GM23338 (cell line): ENCODE measurements around the gene TMCO4. TPM values are rescaled to one million over a fixed set of nuclear protein-coding genes. Genes with fewer than 3 reads are reported as not detected.
A peak's percentile ranks its signal among the peaks of the same experiment; 100 is the strongest.

ENCODE experiments used
- ATAC-seq: fragments of 200-7000 bp; cut with Tn5 transposase; 3 replicates; pipeline ENCODE4 v1.9.1; 2020
- DNase-seq: peaks from one replicate; pipeline ENCODE4 v3.0.0-alpha.2; 2015; ENCODE audit warnings: low spot score
- H2AFZ ChIP-seq: fragments of 200-600 bp; sonication (generic); 2 replicates; pipeline ENCODE4 v1.8.0; 2016; ENCODE audit warnings: antibody characterized with exemption, mild to moderate bottlenecking, moderate library complexity
- H3F3A ChIP-seq: fragments of 200-600 bp; sonication (generic); replicated peaks from 2 replicates; pipeline ENCODE4 v1.8.0; 2017; ENCODE audit warnings: antibody characterized with exemption, mixed run types, low read depth
- H3K27ac ChIP-seq: fragments of 200-600 bp; sonication (generic); 2 replicates; pipeline ENCODE4 v1.6.1; 2016; ENCODE audit warnings: low read depth
- H3K27me3 ChIP-seq: fragments of 200-600 bp; sonication (generic); 2 replicates; pipeline ENCODE4 v1.8.0; 2016; ENCODE audit warnings: mild to moderate bottlenecking, mixed run types, moderate library complexity; ENCODE audit not compliant: insufficient read depth
- H3K36me3 ChIP-seq: fragments of 200-600 bp; sonication (generic); 2 replicates; pipeline ENCODE4 v1.8.0; 2016; ENCODE audit warnings: mild to moderate bottlenecking; ENCODE audit not compliant: insufficient read depth
- H3K4me1 ChIP-seq: fragments of 200-600 bp; sonication (generic); 2 replicates; pipeline ENCODE4 v1.8.0; 2016; ENCODE audit warnings: mild to moderate bottlenecking, moderate library complexity; ENCODE audit not compliant: insufficient read depth
- H3K4me2 ChIP-seq: fragments of 200-600 bp; sonication (generic); 2 replicates; pipeline ENCODE4 v1.7.1; 2017; ENCODE audit warnings: mixed run types
- H3K4me3 ChIP-seq: fragments of 200-600 bp; sonication (generic); 2 replicates; pipeline ENCODE4 v1.6.1; 2016; ENCODE audit warnings: mixed run types
- H3K79me2 ChIP-seq: fragments of 200-600 bp; sonication (generic); replicated peaks from 2 replicates; pipeline ENCODE4 v1.8.0; 2017; ENCODE audit warnings: mild to moderate bottlenecking; ENCODE audit not compliant: insufficient read depth
- H3K9me2 ChIP-seq: fragments of 200-600 bp; sonication (generic); 2 replicates; pipeline ENCODE4 v1.8.0; 2017; ENCODE audit not compliant: insufficient read depth
- H4K20me1 ChIP-seq: fragments of 200-600 bp; sonication (generic); replicated peaks from 2 replicates; pipeline ENCODE4 v1.8.0; 2017; ENCODE audit warnings: mild to moderate bottlenecking; ENCODE audit not compliant: insufficient read depth
- H3K27ac Mint-ChIP-seq: 2 replicates; pipeline ENCODE4 v1.8.0; 2020; ENCODE audit warnings: inconsistent platforms, mild to moderate bottlenecking, moderate library complexity, mixed read lengths
- H3K27me3 Mint-ChIP-seq: 3 replicates; pipeline ENCODE4 v1.8.0; 2022; ENCODE audit warnings: low read depth, mild to moderate bottlenecking, moderate library complexity, mixed read lengths, inconsistent platforms; ENCODE audit not compliant: insufficient read depth, poor library complexity
- H3K36me3 Mint-ChIP-seq: 3 replicates; pipeline ENCODE4 v1.8.0; 2021; ENCODE audit warnings: low read depth, mild to moderate bottlenecking, inconsistent platforms, moderate library complexity, mixed read lengths
- H3K4me1 Mint-ChIP-seq: 3 replicates; pipeline ENCODE4 v1.8.0; 2020; ENCODE audit warnings: mild to moderate bottlenecking, inconsistent platforms, mixed read lengths
- H3K4me3 Mint-ChIP-seq: 3 replicates; pipeline ENCODE4 v1.8.0; 2021; ENCODE audit warnings: moderate library complexity, mild to moderate bottlenecking, inconsistent platforms, mixed read lengths
- H3K9me3 Mint-ChIP-seq: 3 replicates; pipeline ENCODE4 v1.8.0; 2020; ENCODE audit warnings: moderate library complexity, mild to moderate bottlenecking, inconsistent platforms, mixed read lengths
- CREB1 ChIP-seq: fragments of 250-450 bp; sonication (Bioruptor Pico); IDR thresholded peaks from 2 replicates; pipeline ENCODE4 v1.5.0; 2020; ENCODE audit warnings: low read depth, mild to moderate bottlenecking, moderate library complexity
- CTCF ChIP-seq, 2 experiments: fragments of 200-600 bp in 1 of 2; sonication (generic) in 1 of 2; conservative IDR thresholded peaks; 2 replicates each; pipeline versions ENCODE4 v1.5.1 to v1.6.1; 2016 to 2017; ENCODE audit warnings: antibody characterized with exemption in 2 of 2, low read depth in 2 of 2, mild to moderate bottlenecking in 2 of 2, moderate library complexity in 1 of 2
- ETS1 ChIP-seq: IDR thresholded peaks from 2 replicates; pipeline ENCODE4 v1.6.1; 2016; ENCODE audit warnings: antibody characterized with exemption
- EZH2 ChIP-seq: fragments of 200-600 bp; sonication (generic); IDR thresholded peaks from one replicate; pipeline ENCODE4 v1.8.0; 2017; ENCODE audit warnings: antibody characterized with exemption, mild to moderate bottlenecking, low read depth; ENCODE audit not compliant: unreplicated experiment
- EZH2phosphoT487 ChIP-seq: fragments of 200-600 bp; sonication (generic); IDR thresholded peaks from one replicate; pipeline ENCODE4 v1.8.1; 2018; ENCODE audit warnings: antibody characterized with exemption; ENCODE audit not compliant: unreplicated experiment
- JUNB ChIP-seq: IDR thresholded peaks from one replicate; pipeline ENCODE4 v1.6.1; 2016; ENCODE audit warnings: antibody characterized with exemption; ENCODE audit not compliant: unreplicated experiment
- NANOG ChIP-seq: IDR thresholded peaks from 2 replicates; pipeline ENCODE4 v1.6.1; 2016; ENCODE audit warnings: antibody characterized with exemption, borderline replicate concordance
- REST ChIP-seq: IDR thresholded peaks from one replicate; pipeline ENCODE4 v1.6.1; 2018; ENCODE audit warnings: antibody characterized with exemption; ENCODE audit not compliant: unreplicated experiment
- STAT1 ChIP-seq: IDR thresholded peaks from one replicate; pipeline ENCODE4 v1.6.1; 2016; ENCODE audit warnings: antibody characterized with exemption; ENCODE audit not compliant: unreplicated experiment
- ZNF114 ChIP-seq: fragments of 250-450 bp; sonication (Bioruptor Pico); IDR thresholded peaks from 2 replicates; pipeline ENCODE4 v1.5.0; 2020; ENCODE audit warnings: mild to moderate bottlenecking, moderate library complexity
- polyA plus RNA-seq: library from polyadenylated mRNA; unstranded; fragments of >200 nt; fragmentation: Nextera tagmentation; extraction: Ambion mirVana; gene quantifications from 2 replicates; pipeline ENCODE4 v1.2.1, GENCODE V29; 2016
- total RNA-seq: library from RNA; depleted of rRNA; stranded (reverse); fragments of >200 nt; shearing (Covaris generic); gene quantifications from 2 replicates; pipeline ENCODE4 v1.2.3, GENCODE V29; 2014

Gene TMCO4
- total and polyA plus RNA-seq, 2 experiments from 2014 or later = 2.6 to 6.9 TPM

GRCh38 chr1:19678493-19678892, 121.2 kb downstream of the TMCO4 start:
- no peaks in the 10 kb centered on the region for H3K27me3 ChIP-seq
- Mint-ChIP-seq H3K27ac (no peak overlapping the region), H3K4me3 (no peak overlapping the region), H3K27me3 (peaks cover 5% of the 10 kb centered on the region), H3K4me1 (peaks cover 14% of the 10 kb centered on the region), H3K9me3 (no peaks in the 10 kb centered on the region; the same call in 2 of the 3 replicates), H3K36me3 (no peaks in the 10 kb centered on the region)
- no peak for DNase-seq
- H3K27ac ChIP-seq = no peak overlapping the region
- no peak overlapping the region for H3K4me2 ChIP-seq
- ATAC-seq = no peak
- no peak overlapping the region for H3K4me3 ChIP-seq
- H3F3A ChIP-seq = no peaks in the 10 kb centered on the region
- H3K4me1 ChIP-seq = no peaks in the 10 kb centered on the region
- TF ChIP-seq STAT1 = no peak
- no peak for TF ChIP-seq EZH2
- no peak for TF ChIP-seq ZNF114
- no peak for TF ChIP-seq ETS1
- TF ChIP-seq EZH2phosphoT487 = no peak
- TF ChIP-seq REST = no peak
- TF ChIP-seq CTCF (conservative IDR thresholded peaks at IDR 0.05; ENCODE audit: low read depth in 2 of 2) = no peak
- no peak for TF ChIP-seq NANOG
- no peak for TF ChIP-seq CREB1 (CRISPR knock-in tag)
- H2AFZ ChIP-seq = no peak overlapping the region
- no peaks in the 10 kb centered on the region for H3K9me2 ChIP-seq
- no peaks in the 10 kb centered on the region for H4K20me1 ChIP-seq
- H3K36me3 ChIP-seq = no peaks in the 10 kb centered on the region
- no peaks in the 10 kb centered on the region for H3K79me2 ChIP-seq

- peaks cover 5% of the 10 kb centered on the region for H3K27me3 Mint-ChIP-seq
- Histone ChIP-seq H3K4me2 (no peak overlapping the region), H3K9me2 (no peaks in the 10 kb centered on the region), H2AFZ (no peak overlapping the region), H4K20me1 (no peaks in the 10 kb centered on the region), H3K79me2 (no peaks in the 10 kb centered on the region), H3F3A (no peaks in the 10 kb centered on the region), H3K36me3 (no peaks in the 10 kb centered on the region), H3K27me3 (no peaks in the 10 kb centered on the region), H3K4me1 (no peaks in the 10 kb centered on the region), H3K4me3 (no peak overlapping the region), H3K27ac (no peak overlapping the region)
- H3K36me3 Mint-ChIP-seq = no peaks in the 10 kb centered on the region
- no peaks in the 10 kb centered on the region; the same call in 2 of the 3 replicates for H3K9me3 Mint-ChIP-seq
- H3K4me3 Mint-ChIP-seq = no peak overlapping the region
- ATAC-seq = peak; percentile 92
- TF ChIP-seq ETS1 = no peak
- TF ChIP-seq JUNB = no peak
- no peak for TF ChIP-seq ZNF114
- TF ChIP-seq STAT1 = no peak
- no peak for TF ChIP-seq NANOG
- no peak for TF ChIP-seq EZH2phosphoT487
- peak; percentile 96 for TF ChIP-seq REST
- DNase-seq = peak; percentile 94
- no peak overlapping the region for H3K27ac Mint-ChIP-seq
- peaks cover 8% of the 10 kb centered on the region for H3K4me1 Mint-ChIP-seq
Measured at GRCh38 chr1:19676438-19676922, 123.2 kb downstream of the TMCO4 start.
